SIG-M5 treated with dmso at 0.1 percent for 504 hours (cell line): ENCODE results near the gene RNASE7.
A peak's percentile ranks its signal among the peaks of the same experiment; 100 is the strongest.

Experiments
- DNase-seq: peaks from one replicate; lab custom pipeline; 2025; ENCODE audit not compliant: unreplicated experiment; lab: John Stamatoyannopoulos, UW

Gene RNASE7

DNA sequence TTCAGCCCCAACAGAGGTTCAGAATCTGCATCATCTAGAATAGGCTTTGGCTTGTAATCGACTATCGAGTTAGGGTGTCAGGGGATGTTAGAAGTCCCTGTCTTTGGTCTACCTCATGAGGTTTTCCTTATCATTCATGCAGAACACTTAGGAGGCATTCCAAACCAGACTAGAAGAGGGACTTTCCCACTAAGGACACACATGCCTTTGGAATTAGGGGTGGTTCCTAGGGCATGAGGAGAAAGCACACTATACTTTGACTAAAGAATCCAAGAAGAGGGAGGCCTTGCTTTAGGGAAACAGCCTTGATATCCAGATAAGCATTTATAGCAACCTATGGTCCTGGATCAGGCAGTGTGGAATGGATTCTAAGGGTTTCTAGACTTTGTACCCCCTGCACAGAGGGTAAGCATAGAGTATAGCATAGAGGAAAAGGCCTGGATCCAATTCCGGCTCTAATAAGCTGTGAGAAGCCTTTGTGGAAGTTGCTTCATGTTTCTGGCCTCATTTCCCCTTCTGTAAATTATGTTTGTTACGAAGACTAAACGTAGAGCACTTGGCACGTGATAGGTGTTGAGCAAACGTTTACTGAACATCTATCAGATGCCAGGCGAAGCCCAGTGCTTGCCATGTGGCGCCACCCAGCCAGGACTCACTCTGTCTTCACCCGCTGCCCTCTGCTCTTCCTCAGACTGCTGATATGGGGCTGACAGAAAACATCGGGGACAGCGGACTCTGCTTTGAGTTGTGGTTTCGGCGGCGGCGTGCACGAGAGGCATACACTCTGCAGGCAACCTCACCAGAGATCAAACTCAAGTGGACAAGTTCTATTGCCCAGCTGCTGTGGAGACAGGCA lies 43.1 kb downstream of the RNASE7 start:
- peak; percentile 56 for DNase-seq

DNA sequence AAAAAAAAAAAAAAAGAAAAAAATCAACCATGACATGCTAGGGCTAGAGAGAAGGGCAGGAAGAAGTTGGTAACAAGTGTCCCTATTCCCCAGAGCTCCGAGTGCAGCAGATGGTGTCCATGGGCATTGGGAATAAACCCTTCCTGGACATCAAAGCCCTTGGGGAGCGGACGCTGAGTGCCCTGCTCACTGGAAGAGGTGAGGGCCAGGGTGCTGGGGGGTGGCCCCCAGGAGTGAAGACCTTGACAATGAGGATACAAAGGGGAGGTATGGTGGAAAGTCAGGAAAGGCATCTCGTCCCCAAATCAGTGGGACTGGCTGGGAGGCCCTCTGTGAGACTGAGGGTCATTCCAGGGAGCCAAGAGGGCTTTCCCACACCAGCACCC lies 44.7 kb downstream of the RNASE7 start:
- no peak for DNase-seq

DNA sequence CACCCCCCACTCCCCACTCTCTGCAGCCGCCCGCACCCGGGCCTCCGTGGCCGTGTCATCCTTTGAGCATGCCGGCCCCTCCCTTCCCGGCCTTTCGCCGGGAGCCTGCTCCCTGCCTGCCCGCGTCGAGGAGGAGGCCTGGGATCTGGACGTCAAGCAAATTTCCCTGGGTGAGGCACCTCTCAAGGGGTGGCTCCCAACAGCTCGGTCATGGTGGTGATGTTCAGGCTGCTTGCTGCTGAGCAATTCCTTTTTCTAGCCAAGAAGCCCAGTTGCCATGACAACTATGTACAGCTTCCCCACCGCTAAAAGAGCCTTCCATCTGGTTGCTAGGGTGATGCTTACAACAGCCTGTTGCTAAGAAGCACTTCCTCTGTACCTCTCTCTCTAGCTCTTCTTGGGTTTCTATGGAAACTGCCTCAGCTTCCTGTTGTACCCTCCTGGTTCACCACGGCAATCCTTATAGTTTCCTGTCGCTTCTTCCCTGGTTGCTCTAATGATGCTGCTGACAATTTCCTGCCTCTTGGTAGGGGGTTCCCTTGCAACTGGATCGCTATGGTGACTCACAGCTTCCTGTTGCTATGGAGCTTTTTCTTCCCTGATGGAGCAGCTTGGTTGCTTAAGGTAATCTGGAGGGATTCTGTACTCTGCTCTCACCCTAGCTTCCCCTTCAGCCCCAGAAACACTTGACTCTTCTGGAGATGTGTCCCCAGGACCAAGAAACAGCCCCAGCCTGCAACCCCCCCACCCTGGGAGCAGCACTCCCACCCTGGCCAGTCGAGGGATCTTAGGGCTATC lies 45.3 kb downstream of the RNASE7 start:
- peak; percentile 93 for DNase-seq

DNA sequence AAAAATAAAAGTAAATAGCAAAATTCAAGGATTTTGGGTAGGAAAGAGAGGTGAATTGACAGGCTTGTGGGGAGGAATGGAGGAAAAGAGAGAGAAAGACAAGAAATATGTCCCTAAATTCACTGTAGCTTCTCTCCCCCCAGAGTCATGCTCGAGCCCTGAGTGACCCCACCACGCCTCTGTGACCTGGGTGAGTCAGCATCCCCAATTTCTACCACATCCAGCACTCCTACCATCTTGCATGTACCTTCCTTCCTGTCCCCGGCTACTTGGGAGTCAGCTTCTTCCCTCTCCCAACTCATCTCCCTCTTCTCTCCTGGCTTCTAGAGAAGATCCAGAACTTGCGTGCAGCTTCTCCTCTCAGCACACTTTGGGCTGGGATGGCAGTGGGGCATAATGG lies 46.5 kb downstream of the RNASE7 start:
- no peak for DNase-seq

DNA sequence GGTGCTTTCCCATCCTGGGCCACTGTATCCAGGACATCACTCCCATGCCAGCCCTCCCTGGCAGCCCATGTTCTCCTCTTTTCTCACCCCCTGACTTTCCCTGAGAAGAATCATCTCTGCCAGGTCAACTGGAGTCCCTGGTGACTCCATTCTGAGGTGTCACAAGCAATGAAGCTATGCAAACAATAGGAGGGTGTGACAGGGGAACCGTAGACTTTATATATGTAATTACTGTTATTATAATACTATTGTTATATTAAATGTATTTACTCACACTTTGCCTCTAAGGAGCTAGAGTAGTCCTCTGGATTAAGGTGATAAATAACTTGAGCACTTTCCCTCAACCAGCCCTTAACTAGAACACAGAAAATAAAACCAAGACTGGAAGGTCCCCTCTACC lies 47.1 kb downstream of the RNASE7 start:
- DNase-seq = no peak

DNA sequence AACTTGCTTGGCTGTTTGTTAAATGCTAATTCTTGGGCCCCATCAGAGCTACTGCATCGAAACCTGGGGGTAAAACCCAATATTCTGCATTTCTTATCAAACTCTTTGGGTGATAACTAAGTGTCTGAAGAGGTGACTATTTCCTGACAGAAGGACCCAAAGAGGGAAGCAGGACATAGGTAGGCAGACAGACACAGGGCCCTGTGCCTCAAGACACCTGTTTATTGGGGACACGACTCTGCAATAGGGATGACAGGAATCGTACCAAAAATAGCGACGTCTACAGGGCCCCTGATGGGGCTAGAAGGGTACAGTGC lies 47.7 kb downstream of the RNASE7 start:
- no peak for DNase-seq

DNA sequence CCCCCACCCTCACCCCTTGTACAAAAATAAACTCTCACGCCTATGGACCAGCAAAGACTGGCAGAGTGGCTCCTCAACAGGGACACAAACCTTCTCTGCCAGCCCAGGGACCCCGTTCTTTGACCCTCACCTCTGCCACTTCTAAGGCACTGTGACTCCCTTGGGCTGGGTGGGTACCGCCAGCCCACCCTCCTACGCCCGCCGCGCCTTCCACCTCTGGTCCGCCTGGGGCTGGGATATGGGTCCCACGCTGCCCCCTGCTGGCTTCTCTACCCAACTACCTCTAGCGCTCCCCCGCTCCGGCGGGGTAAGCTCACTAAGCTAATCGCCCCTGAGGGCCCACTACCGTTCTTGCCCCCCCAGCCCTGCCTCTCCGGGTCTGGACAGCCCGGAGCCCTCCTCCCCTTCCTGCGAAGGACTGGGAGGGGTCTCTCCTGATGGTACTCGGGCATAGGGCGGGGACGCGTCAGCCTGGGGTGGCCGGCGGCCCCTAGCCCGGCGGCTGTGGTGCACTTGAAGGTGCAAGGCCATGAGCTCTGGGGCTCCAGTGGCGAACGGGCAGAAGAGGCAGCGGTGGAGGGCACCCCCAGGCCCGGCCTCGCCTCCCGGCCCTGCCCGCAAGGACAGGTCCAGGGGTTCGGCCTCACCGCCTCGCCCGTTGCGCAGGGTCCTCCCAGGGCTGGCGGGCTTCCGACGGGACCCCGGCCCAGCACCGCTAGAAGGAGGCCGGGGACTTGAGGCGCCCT lies 48.2 kb downstream of the RNASE7 start:
- no peak for DNase-seq

DNA sequence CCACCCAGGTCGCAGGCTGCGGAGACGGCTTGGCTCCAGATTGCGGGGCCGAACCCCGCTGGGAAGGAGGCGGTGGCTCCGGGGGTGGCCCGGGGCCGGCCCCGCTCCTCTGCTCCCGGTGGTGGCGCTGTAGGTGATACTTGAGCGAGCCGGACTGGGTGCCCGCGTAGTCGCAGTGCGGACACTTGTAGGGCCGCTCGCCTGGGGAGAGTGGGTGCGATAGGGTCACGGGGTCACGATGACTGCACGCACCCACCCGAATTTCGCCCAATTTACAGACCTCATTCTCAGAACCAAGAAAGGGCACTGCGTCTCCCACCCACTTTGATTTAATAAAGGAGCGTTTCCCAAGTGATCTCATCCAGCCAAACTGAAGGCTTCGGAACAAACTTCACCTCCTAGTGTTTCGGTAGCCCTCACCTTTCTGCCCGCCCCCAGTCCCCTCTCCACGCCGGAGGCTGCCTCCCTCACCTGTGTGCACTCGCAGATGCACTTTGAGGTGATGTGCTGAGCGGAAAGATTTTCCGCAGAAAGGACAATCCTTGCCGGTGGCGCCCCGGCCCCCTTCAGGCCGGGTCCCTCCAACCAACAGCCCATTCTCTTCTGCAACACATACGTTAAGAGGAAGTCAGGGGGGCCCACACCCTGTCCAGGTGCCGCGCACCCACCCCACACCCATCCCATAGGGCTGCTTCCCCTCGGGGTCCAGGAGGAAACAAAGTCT lies 48.9 kb downstream of the RNASE7 start:
- no peak for DNase-seq

DNA sequence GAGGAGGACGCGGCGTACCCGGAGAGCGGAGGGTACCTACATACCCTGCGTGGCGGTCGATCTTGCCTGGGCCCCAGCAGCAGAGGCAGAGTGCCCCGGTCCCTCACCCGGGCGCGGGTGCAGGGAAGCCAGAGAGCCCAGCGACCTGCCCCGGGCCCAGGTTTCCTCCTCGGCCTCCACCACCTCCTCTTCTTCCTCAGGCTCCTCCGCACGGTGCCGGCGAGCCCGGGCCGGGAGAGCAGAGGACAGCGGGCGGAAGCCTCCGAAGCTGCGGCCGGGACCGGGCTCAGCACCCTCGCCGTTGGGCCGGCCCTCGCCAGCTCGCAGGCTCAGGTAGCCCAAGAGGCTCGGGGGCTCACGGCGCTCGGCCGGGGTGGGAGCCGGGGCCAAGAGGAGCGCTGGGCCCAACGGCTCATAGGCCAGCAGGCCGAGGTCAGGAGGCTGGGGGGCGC lies 49.7 kb downstream of the RNASE7 start:
- no peak for DNase-seq

DNA sequence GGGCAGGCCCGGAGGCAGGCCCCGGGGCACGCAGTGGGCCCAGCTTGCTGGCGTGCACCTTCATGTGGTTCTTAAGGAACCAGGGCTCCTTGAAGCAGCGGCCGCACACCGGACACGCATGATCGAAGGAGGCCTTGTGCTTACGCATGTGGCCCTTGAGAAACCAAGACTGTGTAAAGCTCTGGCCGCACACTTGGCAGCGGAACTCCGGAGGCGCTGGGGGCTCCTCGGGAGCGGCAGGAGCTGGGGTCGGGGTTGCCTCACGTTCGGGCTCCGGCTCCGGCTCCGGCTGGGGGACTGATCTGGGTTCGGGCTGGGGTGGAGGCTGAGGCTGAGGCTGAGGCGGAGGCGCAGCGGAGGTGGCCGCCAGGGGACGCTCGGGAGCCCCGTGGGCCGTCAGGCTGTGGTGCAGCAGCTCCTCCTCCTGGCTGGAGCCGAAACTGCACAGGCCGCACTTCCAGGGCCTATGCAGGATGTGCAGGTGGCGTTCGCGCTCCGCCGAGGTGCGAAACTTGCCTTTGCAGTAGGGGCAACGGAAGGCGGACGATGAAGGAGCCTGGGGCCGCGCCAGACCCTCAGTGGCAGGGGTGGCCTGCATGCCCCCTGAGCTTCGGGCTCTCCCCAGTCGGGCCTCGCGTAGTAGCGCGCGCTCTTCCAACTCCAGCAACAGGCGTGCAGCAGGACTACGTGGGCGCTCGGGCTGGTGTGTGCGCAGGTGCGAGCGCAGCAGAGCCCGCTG lies 50.3 kb downstream of the RNASE7 start:
- peak; percentile 50 for DNase-seq

DNA sequence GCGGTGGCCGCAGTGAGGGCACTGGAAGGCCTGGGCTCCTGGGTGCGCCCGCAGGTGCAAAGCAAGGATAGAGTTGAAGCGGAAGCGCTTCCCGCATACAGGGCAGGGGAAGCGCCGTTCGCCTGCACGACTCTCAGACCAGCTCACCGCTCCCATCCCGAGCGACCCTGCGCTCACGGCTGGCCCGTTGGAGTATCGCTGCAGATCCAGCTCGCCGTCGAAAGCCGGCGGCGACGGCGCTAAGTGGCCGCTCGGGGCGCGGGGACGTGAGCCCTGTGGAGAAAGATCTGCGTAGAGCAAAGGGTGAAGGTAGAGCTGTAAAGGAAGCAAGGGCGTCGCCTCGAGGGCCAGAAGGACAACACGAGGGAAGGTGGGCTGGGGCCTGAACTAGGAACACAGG lies 50.9 kb downstream of the RNASE7 start:
- no peak for DNase-seq
